ENCODE data around the gene HDAC4.

DNA sequence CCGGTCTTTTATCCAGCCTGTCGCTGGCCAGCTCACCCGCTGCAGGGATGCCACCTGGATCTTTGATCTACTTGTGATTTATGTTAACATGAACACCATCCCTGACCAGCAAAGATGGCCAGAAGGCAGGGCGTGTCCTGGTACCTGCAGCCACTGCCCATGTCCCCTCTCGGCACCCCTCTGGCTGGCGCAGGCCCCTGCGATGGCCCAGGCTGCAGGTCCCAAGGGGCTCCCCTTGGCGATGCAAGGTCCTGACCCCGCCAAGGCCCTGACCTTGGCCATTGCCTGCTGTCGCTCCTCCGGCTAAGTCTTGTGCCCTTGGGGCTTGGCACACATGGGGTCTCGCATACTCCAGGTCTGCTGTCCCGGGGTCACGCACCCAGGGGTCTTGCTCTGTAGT, 338.1 kb downstream of the HDAC4 start:
- no peak for TF ChIP-seq EZH2 (optimal IDR thresholded peaks at IDR 0.05; ENCODE audit: low read depth, low read length)
- TF ChIP-seq, protein P1, sequence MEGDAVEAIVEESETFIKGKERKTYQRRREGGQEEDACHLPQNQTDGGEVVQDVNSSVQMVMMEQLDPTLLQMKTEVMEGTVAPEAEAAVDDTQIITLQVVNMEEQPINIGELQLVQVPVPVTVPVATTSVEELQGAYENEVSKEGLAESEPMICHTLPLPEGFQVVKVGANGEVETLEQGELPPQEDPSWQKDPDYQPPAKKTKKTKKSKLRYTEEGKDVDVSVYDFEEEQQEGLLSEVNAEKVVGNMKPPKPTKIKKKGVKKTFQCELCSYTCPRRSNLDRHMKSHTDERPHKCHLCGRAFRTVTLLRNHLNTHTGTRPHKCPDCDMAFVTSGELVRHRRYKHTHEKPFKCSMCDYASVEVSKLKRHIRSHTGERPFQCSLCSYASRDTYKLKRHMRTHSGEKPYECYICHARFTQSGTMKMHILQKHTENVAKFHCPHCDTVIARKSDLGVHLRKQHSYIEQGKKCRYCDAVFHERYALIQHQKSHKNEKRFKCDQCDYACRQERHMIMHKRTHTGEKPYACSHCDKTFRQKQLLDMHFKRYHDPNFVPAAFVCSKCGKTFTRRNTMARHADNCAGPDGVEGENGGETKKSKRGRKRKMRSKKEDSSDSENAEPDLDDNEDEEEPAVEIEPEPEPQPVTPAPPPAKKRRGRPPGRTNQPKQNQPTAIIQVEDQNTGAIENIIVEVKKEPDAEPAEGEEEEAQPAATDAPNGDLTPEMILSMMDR (IDR thresholded peaks at IDR 0.05; ENCODE audit: low read length) = no peak
